Stimulated activated naive CD4-positive, alpha-beta T cell treated with Interleukin-2 at 50 U/mL for 16 hours (primary cell): ENCODE results near the gene WAS.
"Not testable (repeated sequence)": the region's sequence is repeated elsewhere in the genome, so short reads cannot be mapped to it uniquely, and the experiment has no call there.

Experiments used
- DNase-seq: peaks from one replicate; lab custom pipeline; 2025; lab: John Stamatoyannopoulos, UW

Gene WAS

GRCh38 chrX:48685416-48685815, 1.8 kb downstream of the WAS start:
- no peak for DNase-seq

GRCh38 chrX:48688531-48689150, 5.0 kb downstream of the WAS start:
- DNase-seq, result no peak

- no peak for DNase-seq
Measured at GRCh38 chrX:48689208-48689920, 5.8 kb downstream of the WAS start.

GRCh38 chrX:48691746-48692145, 8.1 kb downstream of the WAS start:
- not testable (repeated sequence) for DNase-seq

GRCh38 chrX:48694776-48695533, 11.4 kb downstream of the WAS start:
- no peak for DNase-seq

- no peak for DNase-seq
Measured at GRCh38 chrX:48695534-48695896, 11.9 kb downstream of the WAS start.

- DNase-seq, result no peak
Measured at GRCh38 chrX:48695925-48696300, 12.3 kb downstream of the WAS start.

GRCh38 chrX:48696301-48696908, 12.8 kb downstream of the WAS start, which contains the start of gene SUV39H1:
Gene SUV39H1 (plus strand): TSS chrX:48696734. CDS start chrX:48696785, 51 bp downstream.
- peak; percentile 81 for DNase-seq

- DNase-seq, result no peak
Measured at GRCh38 chrX:48696909-48697727, 13.5 kb downstream of the WAS start.

- DNase-seq, result no peak
Measured at GRCh38 chrX:48698306-48698705, 14.7 kb downstream of the WAS start.

GRCh38 chrX:48700246-48700645, 16.6 kb downstream of the WAS start:
- DNase-seq, result no peak

- no peak for DNase-seq
Measured at GRCh38 chrX:48700951-48701653, 17.5 kb downstream of the WAS start.

- no peak for DNase-seq
Measured at GRCh38 chrX:48702032-48702431, 18.4 kb downstream of the WAS start.

- no peak for DNase-seq
Measured at GRCh38 chrX:48702716-48703115, 19.1 kb downstream of the WAS start.

GRCh38 chrX:48703228-48703627, 19.6 kb downstream of the WAS start:
- no peak for DNase-seq

- DNase-seq, result no peak
Measured at GRCh38 chrX:48703642-48704481, 20.3 kb downstream of the WAS start.

- DNase-seq, result no peak
Measured at GRCh38 chrX:48705871-48706270, 22.3 kb downstream of the WAS start.

GRCh38 chrX:48709522-48710112, 26.0 kb downstream of the WAS start:
- DNase-seq, result no peak

GRCh38 chrX:48711162-48711928, 27.7 kb downstream of the WAS start:
- DNase-seq, result no peak
